GF-D8 (cell line): Measurements from ENCODE around the gene IMMT.

Experiments used
- DNase-seq: peaks from one replicate; lab custom pipeline; 2025; lab: John Stamatoyannopoulos, UW

The IMMT gene

GRCh38 chr2:86226636-86227520 is 31.6 kb upstream of the IMMT start:
- no peak for DNase-seq

DNA sequence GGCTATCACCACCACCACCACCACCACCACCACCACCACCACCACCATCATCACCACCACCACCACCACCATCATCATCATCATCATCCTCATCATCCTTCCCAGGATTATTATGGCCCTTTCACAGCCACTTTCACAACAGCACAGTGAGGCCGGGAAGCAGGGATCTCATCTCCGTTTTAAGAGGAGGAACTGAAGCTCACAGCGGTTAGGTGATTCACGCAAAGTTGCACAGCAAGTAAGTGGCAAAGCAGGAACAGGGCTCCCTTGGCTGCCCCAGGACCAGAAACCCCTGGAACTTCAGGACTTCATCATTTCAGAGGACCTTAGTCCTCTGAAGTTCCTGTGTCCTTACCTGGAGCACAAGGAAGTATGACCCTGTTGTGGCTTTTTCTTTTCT is 30.8 kb upstream of the IMMT start:
- no peak for DNase-seq

GRCh38 chr2:86225581-86225980 is 30.3 kb upstream of the IMMT start:
- DNase-seq: no peak

GRCh38 chr2:86224645-86225355 is 29.5 kb upstream of the IMMT start:
- no peak for DNase-seq

DNA sequence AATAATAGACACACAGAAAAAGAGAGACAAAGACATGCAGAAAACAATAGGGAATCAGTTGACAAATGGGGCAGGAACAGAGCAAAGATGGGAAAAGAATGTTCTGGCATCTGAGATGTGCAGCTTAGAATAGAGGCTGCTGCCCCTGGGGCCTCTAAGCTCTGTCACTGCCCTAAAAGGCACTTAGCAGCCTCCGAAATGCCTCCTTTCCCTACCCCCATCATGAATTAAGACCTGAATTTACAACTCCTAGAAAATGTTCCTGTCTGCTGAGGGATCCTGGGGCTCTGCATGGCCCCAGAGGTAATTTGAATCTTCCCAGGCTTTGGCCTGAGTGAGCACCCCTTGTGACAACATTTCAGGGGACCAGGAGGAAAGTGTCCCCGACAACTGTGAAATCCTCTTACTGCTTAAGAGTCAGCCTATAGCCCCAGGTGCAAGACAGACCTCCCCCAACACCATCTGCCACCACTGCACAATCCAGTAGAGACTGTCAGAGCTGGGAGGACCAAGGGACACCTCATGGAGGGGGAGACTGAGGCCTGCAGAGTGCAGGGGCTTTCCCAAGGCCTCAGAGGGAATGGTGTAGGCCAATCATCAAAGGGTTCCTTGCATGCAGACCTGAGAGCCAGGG is 28.8 kb upstream of the IMMT start:
- DNase-seq: no peak

GRCh38 chr2:86223140-86223926 is 28.1 kb upstream of the IMMT start:
- DNase-seq: no peak

GRCh38 chr2:86221066-86221684 is 25.9 kb upstream of the IMMT start:
- DNase-seq: no peak

DNA sequence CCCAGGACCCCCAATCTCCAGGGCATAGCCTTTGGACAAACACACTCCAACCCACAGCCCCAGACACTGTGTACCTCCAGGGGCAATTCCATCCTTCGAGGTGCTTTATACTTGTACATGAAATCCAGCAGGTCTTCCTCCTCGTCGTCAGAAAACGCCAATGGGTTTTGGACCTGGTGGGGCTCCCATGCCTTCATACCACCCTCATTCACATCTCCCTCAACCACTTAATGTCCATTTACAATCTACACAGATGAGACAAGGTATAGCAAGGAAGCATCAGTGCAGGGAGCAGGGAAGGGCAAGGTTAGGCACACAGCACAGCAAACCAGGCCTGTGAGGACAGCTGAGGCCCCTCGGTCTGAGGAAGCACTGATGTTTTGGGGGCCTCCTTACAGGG is 24.6 kb upstream of the IMMT start:
- no peak for DNase-seq

GRCh38 chr2:86218124-86218523 is 22.9 kb upstream of the IMMT start:
- no peak for DNase-seq

DNA sequence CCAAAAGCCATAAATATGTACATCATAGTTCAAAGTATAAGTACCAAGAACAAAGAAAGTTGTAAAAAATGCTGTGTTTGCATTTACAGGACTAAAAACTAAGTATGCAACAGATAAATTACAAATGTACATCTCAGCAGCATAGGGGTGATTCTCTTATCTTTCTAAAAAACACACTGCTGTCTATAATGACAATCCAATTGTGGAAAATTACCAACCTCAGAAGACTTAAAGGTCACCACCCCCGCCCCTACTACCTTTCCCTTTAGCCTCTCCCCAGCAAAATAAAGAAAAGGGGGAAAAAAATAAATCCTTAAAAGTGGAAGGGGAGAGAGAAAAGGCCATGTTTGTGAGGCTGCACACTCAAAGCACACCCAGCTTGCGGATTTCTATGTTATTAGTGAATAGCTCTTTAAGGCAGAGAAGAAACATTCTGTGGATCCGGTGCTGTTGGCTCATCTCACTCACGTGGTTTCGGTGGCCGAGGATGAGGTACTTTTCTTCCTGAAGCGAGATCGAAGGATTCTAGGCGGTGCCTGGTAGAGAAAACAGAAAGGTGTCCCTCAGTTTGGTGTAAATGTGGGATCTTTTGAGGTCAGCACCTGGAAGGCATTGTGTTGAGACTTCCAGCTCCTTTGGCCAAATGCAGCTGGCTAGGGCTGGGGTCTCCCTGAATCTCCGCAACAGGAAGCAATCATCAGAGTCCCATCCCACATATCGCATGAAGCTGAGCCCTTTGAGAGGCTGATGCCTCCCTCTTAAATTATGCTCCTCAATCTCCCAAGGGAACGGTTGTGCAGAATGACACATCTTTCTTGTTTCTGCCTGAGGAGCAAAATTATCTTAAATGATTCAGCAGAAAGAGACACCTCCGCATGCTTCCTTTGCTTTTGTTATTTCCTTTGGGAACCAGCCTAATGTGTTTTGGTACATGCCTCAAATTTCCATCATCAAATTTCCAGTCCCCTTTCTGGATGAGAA is 21.6 kb upstream of the IMMT start:
- no peak for DNase-seq

DNA sequence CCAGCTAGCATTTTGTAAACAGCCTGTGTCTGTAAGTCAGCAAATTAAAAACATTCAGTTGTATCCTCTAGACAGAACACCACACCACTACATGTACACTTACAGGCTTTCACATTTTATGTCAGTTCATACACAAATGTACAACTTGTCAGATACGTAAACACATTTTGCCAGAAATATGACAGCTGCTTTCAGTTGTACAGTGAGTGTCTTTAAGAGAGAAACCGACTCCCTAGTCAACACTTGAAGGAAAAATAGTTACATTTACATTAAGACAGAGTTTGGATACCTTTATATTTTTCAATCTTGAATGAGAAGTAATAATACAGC is 19.2 kb upstream of the IMMT start:
- DNase-seq: no peak

DNA sequence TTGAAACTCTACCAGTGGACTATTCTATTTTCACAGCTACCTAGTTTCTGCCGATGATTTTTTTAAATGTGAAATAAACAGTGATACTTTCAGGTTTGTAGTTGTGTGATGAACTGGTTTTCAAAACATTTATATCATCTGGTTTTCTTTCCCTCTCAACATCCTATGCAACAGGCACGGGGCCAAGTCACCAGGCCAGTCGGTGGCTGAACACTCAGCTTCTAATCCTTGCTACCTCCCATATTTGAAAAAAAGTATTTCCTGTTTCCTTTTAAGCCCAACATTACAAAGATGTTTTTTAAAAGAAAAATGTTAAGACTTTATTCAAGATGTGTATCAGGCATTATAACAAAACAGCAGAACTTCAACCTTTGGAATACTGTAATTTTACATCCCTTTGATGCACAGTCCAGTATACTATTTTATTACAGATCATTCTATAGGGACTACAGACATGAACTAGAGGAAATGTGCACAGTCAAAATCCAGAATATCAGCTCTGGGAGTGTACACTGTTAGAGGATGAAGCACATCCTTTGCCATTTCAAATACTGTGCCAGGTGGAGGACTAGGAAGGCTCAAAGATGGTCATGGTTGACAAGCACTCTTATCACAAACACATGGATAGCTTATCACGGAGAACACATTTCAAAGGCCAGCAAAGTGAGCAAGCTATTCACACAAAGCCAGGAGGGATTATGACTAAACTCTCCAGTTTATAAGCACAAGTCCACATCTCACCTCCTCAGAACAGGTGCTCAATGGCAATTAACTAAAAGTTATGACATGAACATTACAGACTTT is 18.6 kb upstream of the IMMT start:
- no peak for DNase-seq

DNA sequence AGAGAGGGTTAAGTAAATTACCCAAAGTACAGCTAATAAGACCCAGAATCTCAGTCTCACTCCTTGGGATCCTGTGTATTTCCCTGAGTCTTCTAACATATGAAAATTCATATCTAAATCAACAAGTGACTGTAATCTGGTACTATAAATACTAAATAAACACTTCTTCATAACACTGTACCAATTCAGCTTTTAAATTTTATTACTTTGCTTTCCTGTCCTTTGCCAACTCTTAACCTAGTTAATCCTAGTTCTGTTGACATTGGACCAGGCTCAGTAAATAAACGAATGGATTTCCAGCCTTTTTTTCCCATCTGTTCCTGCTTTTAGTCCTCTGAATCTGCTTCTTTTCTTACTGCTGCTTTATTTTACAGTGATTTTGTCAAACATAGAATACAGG is 17.8 kb upstream of the IMMT start:
- no peak for DNase-seq

DNA sequence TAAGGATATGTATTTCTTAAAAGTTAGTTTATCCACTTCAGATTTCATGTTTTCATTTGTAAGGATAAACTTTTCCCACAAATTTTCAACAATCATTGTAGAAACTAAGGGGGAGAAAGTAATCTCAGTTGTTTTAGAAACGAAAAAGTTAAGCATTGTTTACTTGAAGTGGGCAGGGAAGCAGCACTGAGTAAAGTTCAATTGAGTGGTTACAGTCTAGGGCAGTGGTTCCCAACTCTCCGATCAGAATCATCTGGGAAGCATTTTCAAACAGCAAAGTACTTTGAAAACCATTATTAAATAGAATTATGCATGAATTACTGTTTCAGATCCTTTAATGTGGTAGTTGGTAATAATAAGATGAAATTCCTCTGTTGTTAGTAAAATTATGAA is 16.5 kb upstream of the IMMT start:
- no peak for DNase-seq

DNA sequence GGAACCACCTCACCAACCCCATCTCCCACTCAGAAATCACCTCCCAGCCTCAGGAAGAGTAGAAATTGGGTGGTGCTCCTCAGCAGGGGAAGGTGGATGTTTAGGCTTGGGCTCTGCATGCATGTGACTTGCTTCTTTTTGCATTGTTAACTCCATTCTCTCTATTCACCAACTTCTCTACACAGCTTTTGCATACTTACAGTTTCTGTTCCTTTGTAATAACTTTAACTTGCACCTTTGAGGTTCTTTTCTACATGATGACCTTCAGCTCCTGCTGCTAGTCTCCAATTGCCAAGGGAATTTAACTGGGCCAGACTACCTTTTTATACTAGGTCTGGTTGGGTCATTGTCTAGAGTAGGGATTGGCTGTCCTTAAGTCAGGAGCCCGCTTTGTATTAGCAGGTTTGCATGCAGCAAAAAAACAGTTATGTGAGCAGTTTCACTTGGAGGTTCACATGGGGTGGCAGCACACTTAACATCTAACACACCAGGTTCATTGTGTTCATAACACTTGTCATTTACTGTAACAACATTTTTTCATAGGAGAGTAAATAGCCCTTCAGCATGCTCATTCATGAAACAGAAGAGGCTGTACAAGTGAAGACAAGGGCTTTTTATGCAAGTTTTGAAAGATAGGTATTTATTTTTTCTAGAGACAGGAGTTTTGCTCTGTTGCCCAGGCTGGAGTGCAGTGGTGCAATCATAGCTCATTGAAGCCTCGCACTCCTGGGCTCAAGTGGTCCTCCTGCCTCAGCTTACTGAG is 16.0 kb upstream of the IMMT start:
- no peak for DNase-seq

- DNase-seq: no peak
Measured at GRCh38 chr2:86204458-86204857, 9.2 kb upstream of the IMMT start.

DNA sequence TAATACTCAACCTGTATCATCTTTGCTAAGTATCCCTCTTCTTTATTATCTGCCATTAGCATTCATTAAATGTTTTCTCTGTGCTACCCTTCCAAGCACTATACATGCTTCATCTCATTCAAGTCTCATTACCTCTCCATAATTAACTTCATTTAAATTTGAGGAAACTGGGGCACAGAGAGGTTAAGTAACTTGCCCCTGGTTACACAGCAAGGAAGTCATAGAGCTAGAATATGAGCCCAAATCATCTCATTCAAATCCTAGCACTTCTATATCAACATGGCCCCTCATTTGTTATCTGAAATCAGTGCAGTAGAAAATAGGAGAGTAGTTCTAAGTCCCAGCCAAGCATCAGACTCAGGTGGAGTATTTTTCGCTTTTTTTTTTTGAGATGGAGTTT is 8.4 kb upstream of the IMMT start:
- no peak for DNase-seq

GRCh38 chr2:86202702-86203101 is 7.4 kb upstream of the IMMT start:
- no peak for DNase-seq

GRCh38 chr2:86202336-86202692 is 7.1 kb upstream of the IMMT start:
- no peak for DNase-seq
